ENCODE results near the gene KLHL10.

GRCh38 chr17:41794540-41794975 is 43.1 kb upstream of the KLHL10 start:
- no peak for TF ChIP-seq EP300 (IDR thresholded peaks at IDR 0.05; ENCODE audit: borderline replicate concordance in 1 of 2, low read depth in 1 of 2, low read length in 1 of 2)
- no peak for TF ChIP-seq MXI1 (IDR thresholded peaks at IDR 0.05; ENCODE audit: low read depth, low read length)
- TF ChIP-seq, protein P1, sequence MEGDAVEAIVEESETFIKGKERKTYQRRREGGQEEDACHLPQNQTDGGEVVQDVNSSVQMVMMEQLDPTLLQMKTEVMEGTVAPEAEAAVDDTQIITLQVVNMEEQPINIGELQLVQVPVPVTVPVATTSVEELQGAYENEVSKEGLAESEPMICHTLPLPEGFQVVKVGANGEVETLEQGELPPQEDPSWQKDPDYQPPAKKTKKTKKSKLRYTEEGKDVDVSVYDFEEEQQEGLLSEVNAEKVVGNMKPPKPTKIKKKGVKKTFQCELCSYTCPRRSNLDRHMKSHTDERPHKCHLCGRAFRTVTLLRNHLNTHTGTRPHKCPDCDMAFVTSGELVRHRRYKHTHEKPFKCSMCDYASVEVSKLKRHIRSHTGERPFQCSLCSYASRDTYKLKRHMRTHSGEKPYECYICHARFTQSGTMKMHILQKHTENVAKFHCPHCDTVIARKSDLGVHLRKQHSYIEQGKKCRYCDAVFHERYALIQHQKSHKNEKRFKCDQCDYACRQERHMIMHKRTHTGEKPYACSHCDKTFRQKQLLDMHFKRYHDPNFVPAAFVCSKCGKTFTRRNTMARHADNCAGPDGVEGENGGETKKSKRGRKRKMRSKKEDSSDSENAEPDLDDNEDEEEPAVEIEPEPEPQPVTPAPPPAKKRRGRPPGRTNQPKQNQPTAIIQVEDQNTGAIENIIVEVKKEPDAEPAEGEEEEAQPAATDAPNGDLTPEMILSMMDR (IDR thresholded peaks at IDR 0.05) = no peak
- no peak for TF ChIP-seq RXRA (IDR thresholded peaks at IDR 0.05; ENCODE audit: borderline replicate concordance, low read depth)
- TF ChIP-seq MAX (IDR thresholded peaks at IDR 0.05; ENCODE audit: low read depth) = no peak
- TF ChIP-seq JUND (IDR thresholded peaks at IDR 0.05) = no peak
- TF ChIP-seq EZH2phosphoT487 (IDR thresholded peaks at IDR 0.05; ENCODE audit: borderline replicate concordance, low read depth) = no peak
- no peak for TF ChIP-seq POLR2AphosphoS5 (IDR thresholded peaks at IDR 0.05; ENCODE audit: low read depth, low read length)
- no peak for TF ChIP-seq REST (IDR thresholded peaks at IDR 0.05; ENCODE audit: low read depth, low read length)
- no peak for TF ChIP-seq SIN3A (IDR thresholded peaks at IDR 0.05; ENCODE audit: borderline replicate concordance, low read depth, low read length)
- TF ChIP-seq GABPA (IDR thresholded peaks at IDR 0.05; ENCODE audit: low read depth) = no peak
- TF ChIP-seq, protein P2, sequence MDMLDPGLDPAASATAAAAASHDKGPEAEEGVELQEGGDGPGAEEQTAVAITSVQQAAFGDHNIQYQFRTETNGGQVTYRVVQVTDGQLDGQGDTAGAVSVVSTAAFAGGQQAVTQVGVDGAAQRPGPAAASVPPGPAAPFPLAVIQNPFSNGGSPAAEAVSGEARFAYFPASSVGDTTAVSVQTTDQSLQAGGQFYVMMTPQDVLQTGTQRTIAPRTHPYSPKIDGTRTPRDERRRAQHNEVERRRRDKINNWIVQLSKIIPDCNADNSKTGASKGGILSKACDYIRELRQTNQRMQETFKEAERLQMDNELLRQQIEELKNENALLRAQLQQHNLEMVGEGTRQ (IDR thresholded peaks at IDR 0.05; ENCODE audit: borderline replicate concordance, low read depth, low read length) = no peak
- TF ChIP-seq RAD21 (IDR thresholded peaks at IDR 0.05; ENCODE audit: low read length) = no peak
- TF ChIP-seq SMC3 (IDR thresholded peaks at IDR 0.05; ENCODE audit: low read depth, low read length) = no peak

Measured in SK-N-SH (cell line).